Limb (tissue), 2 donors: ENCODE results near the gene HYAL4.
"Not testable (repeated sequence)": the region's sequence is repeated elsewhere in the genome, so short reads cannot be mapped to it uniquely, and the experiment has no call there.

ENCODE experiments used
- DNase-seq, 2 donors: peaks; one replicate each; pipeline ENCODE4 v3.0.0-alpha.2; 2016; ENCODE audit errors: extremely low spot score in 2 of 2

Gene HYAL4

GRCh38 chr7:123844712-123845219, at the start of gene HYAL4:
HYAL4 (plus strand) TSS chr7:123845169; CDS start chr7:123868274, 23,105 bp downstream.
- DNase-seq, result no peak

- no peak for DNase-seq
Measured at GRCh38 chr7:123795917-123796316, 49.1 kb upstream of the HYAL4 start.

- DNase-seq, result no peak
Measured at GRCh38 chr7:123796568-123796967, 48.4 kb upstream of the HYAL4 start.

- peak in 1 of 2 donors; percentile 55 for DNase-seq
Measured at GRCh38 chr7:123797673-123798531, 47.1 kb upstream of the HYAL4 start.

GRCh38 chr7:123798532-123799188, 46.3 kb upstream of the HYAL4 start:
- DNase-seq, result no peak

GRCh38 chr7:123802249-123802648, 42.7 kb upstream of the HYAL4 start:
- no peak for DNase-seq

- no peak for DNase-seq
Measured at GRCh38 chr7:123805287-123805686, 39.7 kb upstream of the HYAL4 start.

GRCh38 chr7:123809471-123809870, 35.5 kb upstream of the HYAL4 start:
- no peak for DNase-seq

- DNase-seq, result no peak
Measured at GRCh38 chr7:123811056-123811455, 33.9 kb upstream of the HYAL4 start.

- DNase-seq, result no peak
Measured at GRCh38 chr7:123816916-123817315, 28.1 kb upstream of the HYAL4 start.

- DNase-seq, result no peak
Measured at GRCh38 chr7:123819001-123819400, 26.0 kb upstream of the HYAL4 start.

GRCh38 chr7:123819795-123820194, 25.2 kb upstream of the HYAL4 start:
- DNase-seq, result not testable (repeated sequence)

- no peak for DNase-seq
Measured at GRCh38 chr7:123820864-123821263, 24.1 kb upstream of the HYAL4 start.

GRCh38 chr7:123821320-123821719, 23.6 kb upstream of the HYAL4 start:
- DNase-seq, result no peak

- DNase-seq, result no peak
Measured at GRCh38 chr7:123823898-123824753, 20.8 kb upstream of the HYAL4 start.

GRCh38 chr7:123824754-123825067, 20.3 kb upstream of the HYAL4 start:
- DNase-seq, result no peak

- no peak for DNase-seq
Measured at GRCh38 chr7:123828805-123829204, 16.2 kb upstream of the HYAL4 start.

GRCh38 chr7:123836656-123837055, 8.3 kb upstream of the HYAL4 start:
- DNase-seq, result no peak

- DNase-seq, result not testable (repeated sequence)
Measured at GRCh38 chr7:123839106-123839505, 5.9 kb upstream of the HYAL4 start.

- not testable (repeated sequence) for DNase-seq
Measured at GRCh38 chr7:123844142-123844541, 827 bp upstream of the HYAL4 start.

GRCh38 chr7:123845823-123846216, 851 bp downstream of the HYAL4 start:
- DNase-seq, result no peak
